HG02588 (cell line): ENCODE data around the gene CAPRIN2.

ENCODE experiments used
- ATAC-seq: cut with Tn5 transposase; IDR thresholded peaks from one replicate; pipeline ENCODE4 v1.9.1; 2021; ENCODE audit warnings: mild to moderate bottlenecking, moderate library complexity; ENCODE audit not compliant: unreplicated experiment

CAPRIN2 gene

DNA sequence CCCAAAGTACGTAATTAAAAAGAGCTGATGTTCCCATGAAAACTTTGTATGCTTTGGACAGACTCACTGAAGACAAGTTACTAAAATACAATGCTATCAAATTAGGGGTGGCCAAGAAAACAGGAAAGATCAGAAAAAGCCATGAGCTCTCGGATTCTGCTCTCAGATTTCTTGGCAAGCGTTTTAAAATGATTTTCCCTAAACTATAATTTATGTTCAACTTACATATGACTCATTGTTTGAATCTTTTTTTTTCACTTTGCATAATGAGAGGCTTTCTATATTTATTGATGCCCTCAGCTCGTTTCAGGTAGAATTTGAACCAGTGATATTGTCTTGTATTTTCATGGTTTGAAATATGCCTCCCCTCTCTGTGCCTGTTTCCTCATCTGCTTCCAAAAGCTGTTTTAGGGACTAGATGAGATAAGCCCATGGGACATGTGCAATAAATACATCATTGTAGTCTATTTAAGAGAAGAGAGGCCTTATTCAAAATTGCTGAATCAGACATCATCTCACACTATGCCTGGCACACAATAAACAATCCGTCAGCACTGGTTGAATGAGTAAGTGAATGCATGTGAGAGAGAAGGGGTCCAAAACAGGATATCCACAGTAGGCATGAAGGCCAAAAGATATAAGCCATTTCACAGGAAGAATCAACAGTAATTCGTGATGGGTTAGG lies 54.4 kb downstream of the CAPRIN2 start:
- no peak for ATAC-seq

GRCh38 chr12:30698346-30698745 lies 56.4 kb downstream of the CAPRIN2 start:
- no peak for ATAC-seq

- ATAC-seq: no peak
Observed at GRCh38 chr12:30696943-30697342, 57.8 kb downstream of the CAPRIN2 start.

DNA sequence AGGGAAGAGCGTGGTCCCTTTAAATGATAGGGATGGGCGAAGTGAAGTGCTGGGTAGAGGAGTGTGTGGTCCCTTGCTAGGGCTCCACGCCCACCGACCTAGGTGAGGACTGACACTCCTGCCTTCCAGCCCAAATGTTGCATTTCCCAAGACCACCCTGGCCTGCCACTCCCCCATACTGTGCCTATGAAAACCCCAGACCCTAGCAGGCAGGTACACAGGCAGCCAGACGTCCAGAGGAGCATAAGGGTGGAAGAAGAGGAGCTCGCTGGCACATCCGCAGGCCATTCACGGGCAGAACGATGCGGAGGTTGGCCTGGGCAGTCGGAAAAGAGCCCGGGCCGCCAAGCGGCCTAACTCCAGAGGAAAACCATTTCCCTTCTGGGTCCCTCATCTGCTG lies 58.3 kb downstream of the CAPRIN2 start:
- no peak for ATAC-seq

DNA sequence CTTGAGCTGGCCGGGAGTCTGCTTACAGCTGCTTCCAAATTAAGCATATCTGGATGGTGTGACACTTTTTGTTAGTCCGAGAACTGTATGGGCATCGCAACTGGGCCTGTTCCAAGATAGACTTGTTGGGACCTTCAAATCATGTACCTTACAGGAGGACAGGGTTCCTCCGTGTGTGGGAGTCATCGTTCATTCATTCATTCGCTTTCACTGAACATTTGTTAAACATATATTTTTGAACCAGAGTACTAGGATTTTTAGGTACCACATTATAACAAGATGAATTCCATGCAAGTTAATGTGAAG lies 58.7 kb downstream of the CAPRIN2 start:
- peak; percentile 30 for ATAC-seq

- ATAC-seq: peak; percentile 88
Observed at GRCh38 chr12:30695199-30696102, 59.3 kb downstream of the CAPRIN2 start, which contains the start of gene IPO8. Gene IPO8 (minus strand): TSS chr12:30695869. CDS start chr12:30695647, 222 bp downstream.

DNA sequence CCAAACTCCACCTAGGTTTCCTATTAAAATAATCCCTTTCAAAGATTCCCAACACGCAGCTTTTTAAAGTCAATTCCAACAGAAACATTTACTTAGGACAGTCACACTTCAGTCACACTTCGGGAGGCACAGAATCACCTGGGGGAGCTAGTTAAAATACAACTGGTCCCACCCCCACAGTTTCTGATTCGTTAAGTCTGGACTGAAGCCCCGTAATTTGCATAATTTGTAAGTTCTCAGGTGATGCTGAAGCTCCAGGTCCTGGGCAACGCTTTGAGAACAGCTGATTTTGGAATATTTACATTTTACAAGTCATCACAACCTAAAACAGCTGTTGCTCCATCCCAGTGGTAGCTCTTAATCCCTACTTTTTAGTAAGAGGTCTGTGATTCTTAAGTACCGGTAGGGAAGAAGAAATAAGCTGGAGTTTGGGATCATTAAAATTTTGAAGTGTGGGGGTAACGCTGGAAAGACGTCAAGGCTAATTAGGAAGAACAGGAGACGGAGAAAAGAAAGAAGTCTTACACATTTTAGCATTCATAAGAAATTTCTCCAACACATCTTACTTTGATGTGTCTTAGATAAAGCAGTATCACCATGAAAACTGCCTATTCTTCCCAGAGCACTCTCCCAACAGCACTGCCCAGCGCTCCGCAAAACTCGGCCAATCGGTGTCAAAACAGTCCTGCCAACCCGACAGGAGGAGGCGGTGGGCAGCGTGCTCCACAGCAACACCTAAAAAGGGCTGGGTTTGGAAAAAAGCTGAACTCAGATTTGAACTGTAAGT lies 60.1 kb downstream of the CAPRIN2 start:
- peak; percentile 35 for ATAC-seq

DNA sequence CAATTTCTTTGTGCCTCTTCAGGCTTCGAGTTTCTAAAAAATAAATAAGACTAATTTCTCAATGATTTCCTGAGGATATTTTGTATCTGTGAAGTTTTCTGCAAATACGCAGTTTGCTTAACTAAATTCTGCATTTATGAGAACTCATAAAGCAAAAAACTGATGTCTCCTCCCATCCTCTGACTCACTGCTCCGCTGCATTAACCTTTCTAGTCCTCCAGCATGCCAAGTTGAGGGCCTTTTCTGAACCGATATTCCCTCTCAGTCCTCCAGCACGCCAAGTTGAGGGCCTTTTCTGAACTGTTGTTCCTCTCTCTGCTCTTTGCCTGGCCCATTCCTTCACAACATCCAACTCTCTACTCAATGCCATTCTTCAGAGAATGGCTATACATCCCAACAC lies 62.3 kb downstream of the CAPRIN2 start:
- ATAC-seq: no peak

GRCh38 chr12:30691122-30691879 lies 63.5 kb downstream of the CAPRIN2 start:
- no peak for ATAC-seq

DNA sequence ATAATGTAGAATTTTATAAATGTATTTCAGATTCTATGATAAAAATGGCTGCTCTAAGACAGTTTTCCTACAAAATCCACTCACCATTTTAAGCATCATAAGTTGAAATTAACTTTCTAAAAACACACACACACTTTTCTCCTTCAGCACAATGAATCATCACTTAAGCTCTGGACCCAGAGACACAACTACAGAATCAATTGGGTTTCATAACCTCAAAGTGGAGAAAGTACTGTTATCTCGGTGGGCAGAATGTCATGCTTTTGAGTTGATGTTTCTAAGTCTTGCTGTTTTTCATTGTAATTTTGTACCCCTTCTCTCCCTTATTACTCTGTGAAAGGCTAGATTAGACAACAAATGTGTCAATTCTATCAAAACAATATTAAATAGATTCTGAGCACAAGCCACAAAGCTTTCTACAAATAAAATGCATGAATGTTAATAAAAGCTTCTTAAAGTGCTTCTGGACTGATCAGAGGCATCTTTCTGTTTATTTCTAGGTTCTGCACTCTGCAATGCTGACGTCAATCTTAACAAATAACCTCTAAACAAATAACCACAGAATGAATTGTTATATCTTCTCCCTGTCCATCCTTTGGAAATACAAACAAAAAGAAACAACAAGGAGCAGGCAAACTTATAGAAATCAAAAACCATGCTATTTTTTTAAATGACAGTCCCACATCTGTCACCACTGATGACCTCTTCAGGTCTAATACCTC lies 67.3 kb downstream of the CAPRIN2 start:
- no peak for ATAC-seq

GRCh38 chr12:30679241-30679640 lies 75.5 kb downstream of the CAPRIN2 start:
- no peak for ATAC-seq

DNA sequence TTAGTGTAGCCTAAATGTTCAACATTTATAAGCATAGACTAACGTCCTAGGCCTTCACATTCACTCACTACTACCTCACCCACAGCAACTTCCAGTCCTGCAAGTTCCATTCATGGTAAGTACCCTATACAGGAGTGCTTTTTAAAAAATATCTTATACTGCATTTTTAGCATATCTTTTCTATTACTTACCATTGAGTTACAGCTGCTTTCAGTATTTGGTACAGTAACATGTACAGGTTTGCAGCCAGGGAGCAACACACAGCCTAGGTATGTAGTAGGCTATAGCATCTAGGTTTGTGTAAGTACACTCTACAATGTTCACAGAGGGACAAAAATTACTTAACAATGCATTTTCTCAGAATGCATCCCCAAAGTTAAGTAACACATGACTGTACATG lies 76.5 kb downstream of the CAPRIN2 start:
- no peak for ATAC-seq

GRCh38 chr12:30661210-30661609 lies 93.5 kb downstream of the CAPRIN2 start:
- no peak for ATAC-seq
